Measurements from ENCODE around the gene TRAK1.

GRCh38 chr3:42274266-42274665, 183.1 kb downstream of the TRAK1 start:
- TF ChIP-seq, protein P1, sequence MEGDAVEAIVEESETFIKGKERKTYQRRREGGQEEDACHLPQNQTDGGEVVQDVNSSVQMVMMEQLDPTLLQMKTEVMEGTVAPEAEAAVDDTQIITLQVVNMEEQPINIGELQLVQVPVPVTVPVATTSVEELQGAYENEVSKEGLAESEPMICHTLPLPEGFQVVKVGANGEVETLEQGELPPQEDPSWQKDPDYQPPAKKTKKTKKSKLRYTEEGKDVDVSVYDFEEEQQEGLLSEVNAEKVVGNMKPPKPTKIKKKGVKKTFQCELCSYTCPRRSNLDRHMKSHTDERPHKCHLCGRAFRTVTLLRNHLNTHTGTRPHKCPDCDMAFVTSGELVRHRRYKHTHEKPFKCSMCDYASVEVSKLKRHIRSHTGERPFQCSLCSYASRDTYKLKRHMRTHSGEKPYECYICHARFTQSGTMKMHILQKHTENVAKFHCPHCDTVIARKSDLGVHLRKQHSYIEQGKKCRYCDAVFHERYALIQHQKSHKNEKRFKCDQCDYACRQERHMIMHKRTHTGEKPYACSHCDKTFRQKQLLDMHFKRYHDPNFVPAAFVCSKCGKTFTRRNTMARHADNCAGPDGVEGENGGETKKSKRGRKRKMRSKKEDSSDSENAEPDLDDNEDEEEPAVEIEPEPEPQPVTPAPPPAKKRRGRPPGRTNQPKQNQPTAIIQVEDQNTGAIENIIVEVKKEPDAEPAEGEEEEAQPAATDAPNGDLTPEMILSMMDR (IDR thresholded peaks at IDR 0.05 in 2 of 3, conservative IDR thresholded peaks at IDR 0.05 in 1 of 3; ENCODE audit: control insufficient read depth in 2 of 3, extremely low read depth in 1 of 3, insufficient read depth in 1 of 3, low read depth in 3 of 3, low read length in 3 of 3) = no peak
- TF ChIP-seq, protein P2, sequence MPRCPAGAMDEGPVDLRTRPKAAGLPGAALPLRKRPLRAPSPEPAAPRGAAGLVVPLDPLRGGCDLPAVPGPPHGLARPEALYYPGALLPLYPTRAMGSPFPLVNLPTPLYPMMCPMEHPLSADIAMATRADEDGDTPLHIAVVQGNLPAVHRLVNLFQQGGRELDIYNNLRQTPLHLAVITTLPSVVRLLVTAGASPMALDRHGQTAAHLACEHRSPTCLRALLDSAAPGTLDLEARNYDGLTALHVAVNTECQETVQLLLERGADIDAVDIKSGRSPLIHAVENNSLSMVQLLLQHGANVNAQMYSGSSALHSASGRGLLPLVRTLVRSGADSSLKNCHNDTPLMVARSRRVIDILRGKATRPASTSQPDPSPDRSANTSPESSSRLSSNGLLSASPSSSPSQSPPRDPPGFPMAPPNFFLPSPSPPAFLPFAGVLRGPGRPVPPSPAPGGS (IDR thresholded peaks at IDR 0.05; ENCODE audit: borderline replicate concordance, insufficient read depth, low read depth, low read length, poor library complexity, severe bottlenecking) = no peak

Measured in GM12878 (cell line).